Hematopoietic multipotent progenitor cell treated with erythropoietin and hydrocortisone succinate and interleukin-3 and kit ligand, for 6 days (in vitro differentiated cells): Measurements from ENCODE around the gene CTAG2.
"Not testable (repeated sequence)": the region's sequence is repeated elsewhere in the genome, so short reads cannot be mapped to it uniquely, and the experiment has no call there.

ENCODE experiments used
- DNase-seq: peaks from one replicate; pipeline ENCODE4 v3.0.0-alpha.2; 2015

CTAG2 gene

GRCh38 chrX:154645745-154646378 lies 7.5 kb downstream of the CTAG2 start:
- not testable (repeated sequence) for DNase-seq

- not testable (repeated sequence) for DNase-seq
Observed at GRCh38 chrX:154643708-154644107, 9.7 kb downstream of the CTAG2 start.

GRCh38 chrX:154641740-154642139 lies 11.6 kb downstream of the CTAG2 start:
- DNase-seq, result not testable (repeated sequence)

DNA sequence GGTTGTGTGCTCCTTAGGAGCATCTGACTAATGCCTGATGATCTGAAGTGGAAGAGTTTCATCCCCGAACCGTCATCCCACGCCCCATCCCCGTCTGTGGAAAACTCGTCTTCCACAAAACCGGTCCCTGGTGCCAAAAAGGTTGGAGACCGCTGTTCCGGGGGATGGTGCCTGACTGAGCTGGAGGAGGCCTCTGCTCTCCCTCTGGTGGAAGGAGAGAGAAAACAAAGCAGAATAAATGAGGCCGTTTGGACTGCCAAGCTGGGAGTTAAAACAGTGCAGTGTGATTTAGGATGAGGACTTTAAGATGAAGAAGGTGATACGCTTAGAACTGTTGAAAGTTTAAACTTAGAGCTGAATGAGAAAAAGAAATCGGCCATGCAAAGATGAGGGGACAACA lies 19.7 kb downstream of the CTAG2 start:
- not testable (repeated sequence) for DNase-seq

- DNase-seq, result not testable (repeated sequence)
Observed at GRCh38 chrX:154630949-154631348, 22.4 kb downstream of the CTAG2 start.

DNA sequence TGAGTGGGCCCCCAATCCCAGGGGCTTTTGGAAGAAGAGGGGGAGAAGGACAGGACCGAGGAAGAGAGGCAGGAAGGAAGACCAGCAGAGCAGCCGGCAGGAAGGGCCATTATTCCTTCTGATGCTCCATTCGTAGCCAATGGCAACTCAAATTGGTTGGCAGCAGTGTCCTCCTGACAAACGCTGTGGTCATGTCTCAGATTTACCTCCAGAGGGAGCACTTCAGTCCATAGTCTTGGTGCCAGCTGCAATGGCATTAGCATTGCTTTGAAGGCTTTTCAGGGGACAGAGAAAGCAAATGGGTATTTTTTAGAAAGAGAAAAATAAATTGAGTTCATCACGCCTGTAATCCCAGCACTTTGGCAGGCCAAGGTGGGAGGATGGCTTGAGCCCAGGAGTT lies 24.4 kb downstream of the CTAG2 start:
- DNase-seq, result not testable (repeated sequence)

GRCh38 chrX:154620767-154621414 lies 32.5 kb downstream of the CTAG2 start:
- not testable (repeated sequence) for DNase-seq

DNA sequence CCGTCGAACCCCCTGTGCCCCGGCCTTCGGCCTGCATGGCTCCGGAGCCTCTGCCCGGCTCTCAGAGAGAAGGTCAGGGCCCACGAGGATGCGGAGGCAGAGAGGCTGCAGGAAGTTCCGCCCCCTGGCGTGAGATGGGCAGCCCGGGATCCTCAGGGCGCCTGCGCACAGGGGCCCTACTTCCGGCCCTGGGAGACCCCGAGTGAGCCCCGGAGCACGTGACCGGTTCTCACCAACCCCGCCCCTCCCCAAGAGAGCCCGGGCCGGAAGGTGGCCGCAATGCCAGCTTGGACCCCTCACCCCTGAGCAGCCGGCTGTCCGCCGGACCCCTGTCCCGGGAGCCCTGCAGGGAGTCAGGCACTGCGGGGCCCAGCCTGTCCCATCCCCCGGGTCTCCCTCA lies 34.2 kb downstream of the CTAG2 start, which contains the start of gene CTAG1B:
Gene CTAG1B (minus strand): TSS at position 101 of the 400 bp plus-strand sequence. CDS start 64 bp downstream, at position 37.
- not testable (repeated sequence) for DNase-seq

DNA sequence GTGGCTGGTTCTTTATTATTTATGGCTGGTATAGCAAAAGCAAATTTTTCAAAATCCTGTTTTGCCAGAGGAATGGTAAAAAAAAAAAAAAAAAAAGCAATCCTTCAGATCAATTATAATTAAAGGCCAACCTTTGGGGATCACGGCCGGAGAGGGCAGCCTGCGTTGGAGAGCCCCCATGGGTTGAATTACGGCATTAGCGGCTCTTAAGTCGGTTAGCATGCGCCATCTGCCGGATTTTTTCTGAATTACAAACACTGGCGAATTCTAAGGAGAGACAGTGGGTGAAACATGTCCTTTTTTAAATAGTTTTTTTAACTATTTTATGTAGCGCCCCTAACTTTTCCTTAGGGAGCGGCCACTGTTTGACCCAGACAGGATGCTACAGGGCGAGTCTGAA lies 39.8 kb downstream of the CTAG2 start:
- DNase-seq, result not testable (repeated sequence)

DNA sequence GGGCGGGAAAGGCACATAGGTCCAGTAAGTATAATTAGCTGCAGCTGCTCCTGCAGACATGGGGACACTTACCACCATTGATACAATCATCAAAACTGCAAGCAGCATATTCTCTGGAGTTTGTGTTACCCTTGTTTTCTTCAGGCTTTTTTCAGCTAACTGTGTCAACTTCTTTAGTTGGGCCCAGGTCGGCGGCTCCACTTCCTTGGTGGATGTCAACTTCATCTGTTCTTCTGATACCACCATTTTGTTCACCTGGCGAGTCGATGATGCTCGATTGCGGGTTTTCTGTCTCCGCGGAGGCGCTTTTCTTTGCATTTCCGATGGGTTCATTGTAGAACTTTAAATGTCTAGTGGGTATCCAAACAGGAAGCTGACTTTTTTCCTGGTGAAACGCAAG lies 42.2 kb downstream of the CTAG2 start:
- not testable (repeated sequence) for DNase-seq

- not testable (repeated sequence) for DNase-seq
Observed at GRCh38 chrX:154608823-154609222, 44.6 kb downstream of the CTAG2 start.

- DNase-seq, result not testable (repeated sequence)
Observed at GRCh38 chrX:154607976-154608375, 45.4 kb downstream of the CTAG2 start.

GRCh38 chrX:154607370-154607769 lies 46.0 kb downstream of the CTAG2 start:
- DNase-seq, result no peak

DNA sequence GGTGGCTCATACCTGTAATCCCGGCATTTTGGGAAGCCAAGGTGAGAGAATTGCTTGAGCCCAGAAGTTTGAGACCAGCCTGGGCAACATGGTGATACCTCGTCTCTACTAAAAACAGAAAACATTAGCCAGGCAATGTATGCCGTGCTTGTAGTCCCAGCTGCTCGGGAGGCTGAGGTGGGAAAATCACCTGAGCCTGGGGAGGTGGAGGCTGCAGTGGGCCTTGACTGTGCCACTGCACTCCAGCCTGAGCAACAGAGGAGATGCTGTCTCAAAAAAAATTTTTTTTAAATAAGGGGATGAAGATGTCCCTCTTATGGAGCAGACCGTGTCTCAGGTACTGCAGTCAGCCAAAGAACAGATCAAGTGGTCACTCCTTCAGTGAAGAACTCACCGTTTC lies 47.8 kb downstream of the CTAG2 start:
- no peak for DNase-seq

DNA sequence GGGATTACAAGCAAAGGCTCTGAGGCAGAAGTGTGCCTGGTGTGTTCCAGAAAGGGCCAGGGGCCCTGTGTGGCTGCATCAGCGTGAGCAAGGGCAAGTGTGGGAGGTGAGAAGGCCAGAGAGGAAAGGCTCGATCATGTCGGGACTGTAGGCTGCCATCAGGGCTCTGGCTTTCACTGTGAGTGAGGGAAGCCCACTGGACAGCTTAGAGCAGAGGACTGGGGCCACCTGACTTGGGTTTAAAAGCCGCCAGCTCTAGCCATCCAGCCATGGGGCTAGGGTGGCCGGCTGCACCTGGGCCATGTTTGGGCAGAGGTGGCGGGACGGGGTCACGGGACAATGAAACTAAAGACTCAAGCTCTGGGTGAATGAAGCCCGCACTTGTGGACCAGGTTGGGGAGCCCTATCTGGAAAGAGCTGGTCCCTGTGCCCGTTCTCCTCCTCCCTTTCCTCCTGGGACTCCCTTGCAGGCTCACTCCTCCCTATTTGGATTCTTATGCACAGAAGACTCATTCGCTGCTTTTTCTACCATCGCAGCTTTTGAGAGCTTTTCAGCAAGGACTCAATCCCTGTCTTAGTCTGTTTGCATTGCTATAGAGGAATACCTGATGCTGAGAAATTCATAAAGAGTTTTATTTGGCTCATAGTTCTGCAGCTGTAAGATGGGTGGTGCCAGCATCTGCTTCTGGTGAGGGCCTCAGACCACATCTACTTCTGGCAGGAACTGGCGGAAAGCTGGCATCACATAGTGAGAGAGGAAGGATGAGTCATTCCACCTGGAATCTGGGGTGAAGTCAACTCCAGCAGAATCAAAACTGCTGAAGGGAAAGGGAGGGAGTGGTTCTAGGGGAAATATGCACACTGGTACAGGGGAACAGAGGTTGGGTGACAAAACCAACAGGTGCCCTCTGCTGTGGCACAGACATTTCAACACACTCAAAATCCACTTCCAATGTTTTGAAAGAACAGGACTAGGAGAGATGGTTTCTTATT lies 49.6 kb downstream of the CTAG2 start:
- peak; percentile 6 for DNase-seq

DNA sequence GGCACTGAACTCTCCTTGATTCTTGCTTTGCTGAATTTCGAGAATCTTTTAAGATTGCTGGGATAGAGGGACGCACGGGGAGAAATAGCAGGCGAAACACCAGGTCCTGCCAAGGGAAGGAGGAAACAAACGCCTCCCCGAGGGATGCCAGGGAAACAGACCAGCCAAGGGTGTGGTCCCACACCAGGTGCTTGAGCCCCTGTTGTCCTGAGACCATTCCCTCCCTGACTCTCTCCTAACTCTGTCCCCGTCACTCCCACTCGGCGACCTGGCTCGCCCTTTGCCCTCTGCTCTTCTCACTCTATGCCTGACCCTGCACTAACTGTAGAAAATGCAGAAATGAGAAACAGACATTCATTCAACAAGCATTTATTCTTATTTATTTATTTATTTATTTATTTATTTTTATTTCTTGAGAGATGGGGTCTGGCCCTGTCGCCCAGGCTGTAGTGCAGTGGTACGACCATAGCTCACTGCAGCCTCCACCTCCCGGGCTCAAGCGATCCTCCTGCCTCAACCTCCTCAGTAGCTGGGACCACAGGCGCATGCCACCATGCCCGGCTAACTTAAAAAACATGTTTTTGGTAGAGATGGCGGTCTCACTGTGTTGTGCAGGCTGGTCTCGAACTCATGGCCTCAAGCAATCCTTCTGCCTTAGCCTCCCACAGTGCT lies 50.5 kb downstream of the CTAG2 start:
- no peak for DNase-seq

DNA sequence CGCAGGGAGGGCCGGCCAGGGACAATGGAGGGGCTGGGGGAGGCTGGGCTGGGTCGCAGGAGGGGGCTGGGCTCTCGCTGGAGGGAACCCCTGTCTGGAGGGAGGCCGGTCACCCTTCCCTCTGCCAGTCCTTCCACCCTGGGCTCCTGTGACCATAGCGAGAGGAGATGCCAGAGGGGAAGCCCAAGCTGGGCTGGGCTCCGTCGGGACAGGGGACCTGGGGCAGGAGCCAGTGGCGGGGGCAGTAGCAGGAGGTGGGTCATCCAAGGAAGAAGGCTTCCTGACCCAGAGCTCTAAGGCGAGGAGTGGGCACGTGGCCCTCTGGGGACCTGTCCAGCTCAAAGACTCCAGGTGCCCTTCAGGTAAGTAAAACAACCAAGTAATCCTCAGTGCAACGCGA lies 51.2 kb downstream of the CTAG2 start:
- DNase-seq, result no peak
